Measurements from ENCODE around the gene ACAD10. TPM values are rescaled to one million over a fixed set of nuclear protein-coding genes. Genes with fewer than 3 reads are reported as not detected.
A peak's percentile ranks its signal among the peaks of the same experiment; 100 is the strongest.
"Not testable (repeated sequence)": the region's sequence is repeated elsewhere in the genome, so short reads cannot be mapped to it uniquely, and the experiment has no call there.

The ACAD10 gene
- total and polyA plus RNA-seq, 8 donors = 8.6 to 32.4 (median 16.2) TPM

GRCh38 chr12:111758120-111758561 lies 72.3 kb downstream of the ACAD10 start:
- DNase-seq = peak; percentile 68 to 88 (median 77)
- Histone ChIP-seq H3K36me3 (no peaks in the 10 kb centered on the region), H3K9me3 (no peaks in the 10 kb centered on the region), H3K4me3 (no peak overlapping the region), H3K4me1 (peaks cover 13 to 29% (median 16%) of the 10 kb centered on the region in 3 donors), H3K27ac (peak overlapping the region; percentile 6 to 89 (median 58)), H3K27me3 (no peaks in the 10 kb centered on the region)
- WGBS, 2 donors = 22 to 27% methylated on average over 9 of the region's 9 CpGs
- ATAC-seq = peak; percentile 76 to 80 (median 80)
- no peak for FAIRE-seq
- TF ChIP-seq CTCF (IDR thresholded peaks at IDR 0.05) = no peak
- intact Hi-C loops (cut with DNase I) = no loop called here

GRCh38 chr12:111759271-111759670 lies 73.4 kb downstream of the ACAD10 start:
- Histone ChIP-seq H3K4me1 (peaks cover 13 to 26% (median 16%) of the 10 kb centered on the region in 3 donors), H3K36me3 (no peaks in the 10 kb centered on the region), H3K27me3 (no peaks in the 10 kb centered on the region), H3K4me3 (no peak overlapping the region), H3K9me3 (no peaks in the 10 kb centered on the region), H3K27ac (no peak overlapping the region)
- intact Hi-C loops (cut with DNase I) = no loop called here
- 90 to 93% methylated on average over 7 of the region's 7 CpGs for WGBS, 2 donors
- no peak for DNase-seq
- ATAC-seq = no peak
- TF ChIP-seq CTCF (IDR thresholded peaks at IDR 0.05) = no peak
- FAIRE-seq = no peak

- peaks cover 13 to 23% (median 16%) of the 10 kb centered on the region in 3 donors for H3K4me1 ChIP-seq
- no peak for FAIRE-seq
- 89 to 93% methylated on average over 9 of the region's 9 CpGs for WGBS, 2 donors
- no peak for ATAC-seq
- no peaks in the 10 kb centered on the region for H3K36me3 ChIP-seq
- no peaks in the 10 kb centered on the region for H3K27me3 ChIP-seq
- no peak for TF ChIP-seq CTCF (IDR thresholded peaks at IDR 0.05)
- no peak overlapping the region for H3K4me3 ChIP-seq
- intact Hi-C loops (cut with DNase I) = loop anchor here in 1 of 3 donors (10.0 kb wide), 1 partner anchor 55 kb away; no protein-coding TSS in a partner anchor
- H3K27ac ChIP-seq = no peak overlapping the region
- no peak for DNase-seq
- no peaks in the 10 kb centered on the region for H3K9me3 ChIP-seq
Observed at GRCh38 chr12:111759991-111760390, 74.1 kb downstream of the ACAD10 start.

GRCh38 chr12:111761099-111761498 lies 75.2 kb downstream of the ACAD10 start:
- no peaks in the 10 kb centered on the region for H3K27me3 ChIP-seq
- H3K4me1 ChIP-seq = peaks cover 13 to 23% (median 16%) of the 10 kb centered on the region in 3 donors
- FAIRE-seq (no peak), DNase-seq (no peak), ATAC-seq (no peak)
- H3K36me3 ChIP-seq = no peaks in the 10 kb centered on the region
- 61 to 64% methylated on average over 5 of the region's 5 CpGs for WGBS, 2 donors
- no peak overlapping the region for H3K4me3 ChIP-seq
- H3K9me3 ChIP-seq = no peaks in the 10 kb centered on the region
- H3K27ac ChIP-seq = no peak overlapping the region
- intact Hi-C loops (cut with DNase I) = loop anchor here in 1 of 3 donors (10.0 kb wide), 1 partner anchor 54 kb away; no protein-coding TSS in a partner anchor
- no peak for TF ChIP-seq CTCF (IDR thresholded peaks at IDR 0.05)

GRCh38 chr12:111761706-111762105 lies 75.9 kb downstream of the ACAD10 start:
- TF ChIP-seq CTCF (IDR thresholded peaks at IDR 0.05) = no peak
- Histone ChIP-seq H3K4me1 (peaks cover 13 to 23% (median 16%) of the 10 kb centered on the region in 3 donors), H3K27me3 (no peaks in the 10 kb centered on the region), H3K4me3 (no peak overlapping the region), H3K9me3 (no peaks in the 10 kb centered on the region), H3K27ac (no peak overlapping the region), H3K36me3 (no peaks in the 10 kb centered on the region)
- no peak for ATAC-seq
- intact Hi-C loops (cut with DNase I) = loop anchor here in 1 of 3 donors (10.0 kb wide), 1 partner anchor 53 kb away; no protein-coding TSS in a partner anchor
- 66 to 79% methylated on average over 3 of the region's 3 CpGs for WGBS, 2 donors
- no peak for FAIRE-seq
- DNase-seq = no peak

- intact Hi-C loops (cut with DNase I) = loop anchor here in 1 of 3 donors (10.0 kb wide), 1 partner anchor 51 kb away; no protein-coding TSS in a partner anchor
- not testable (repeated sequence) for DNase-seq, H3K4me3 ChIP-seq, ATAC-seq, H3K27ac ChIP-seq, H3K27me3 ChIP-seq, FAIRE-seq, H3K9me3 ChIP-seq, H3K36me3 ChIP-seq
- 68 to 75% methylated on average over 10 of the region's 10 CpGs for WGBS, 2 donors
- H3K4me1 ChIP-seq = peaks cover 0 to 14% (median 4%) of the 10 kb centered on the region in 3 donors
Observed at GRCh38 chr12:111763552-111763951, 77.7 kb downstream of the ACAD10 start.
